Nephron (organoid): ENCODE results near the gene STRIT1.

ENCODE experiments used
- H3K27ac Mint-ChIP-seq, 3 experiments: 2 replicates each; pipeline ENCODE4 v1.8.0; 2020; ENCODE audit warnings: mixed read lengths in 3 of 3, mild to moderate bottlenecking in 2 of 3, moderate library complexity in 1 of 3
- H3K27me3 Mint-ChIP-seq: 2 replicates; pipeline ENCODE4 v1.8.0; 2021; ENCODE audit warnings: low read depth, mild to moderate bottlenecking, moderate library complexity, mixed read lengths
- H3K36me3 Mint-ChIP-seq: 2 replicates; pipeline ENCODE4 v1.8.0; 2020; ENCODE audit warnings: low read depth, mixed read lengths
- H3K4me1 Mint-ChIP-seq: 2 replicates; pipeline ENCODE4 v1.8.0; 2020; ENCODE audit warnings: mixed read lengths
- H3K4me3 Mint-ChIP-seq, 3 experiments: 2 replicates each; pipeline ENCODE4 v1.8.0; 2020; ENCODE audit warnings: mild to moderate bottlenecking in 3 of 3, mixed read lengths in 3 of 3, moderate library complexity in 2 of 3
- H3K9me3 Mint-ChIP-seq: 2 replicates; pipeline ENCODE4 v1.8.0; 2020; ENCODE audit warnings: mixed read lengths
- CTCF ChIP-seq, 3 experiments: fragments of 200-600 bp; sonication (generic); IDR thresholded peaks; one replicate each; pipeline ENCODE4 v1.5.0; 2021; ENCODE audit warnings: antibody characterized with exemption in 3 of 3; ENCODE audit not compliant: unreplicated experiment in 3 of 3

Gene STRIT1

GRCh38 chr3:155293516-155293915 is at the start of gene STRIT1:
STRIT1 (minus strand) TSS chr3:155293683.
- peaks cover 8% of the 10 kb centered on the region for H3K36me3 Mint-ChIP-seq
- no peak within 1 kb of the TSS for H3K4me3 Mint-ChIP-seq
- H3K9me3 Mint-ChIP-seq, result peaks cover 20% of the 10 kb centered on the region
- H3K4me1 Mint-ChIP-seq, result no peaks in the 10 kb centered on the region
- H3K27ac Mint-ChIP-seq, result no peak within 1 kb of the TSS
- no peaks in the 10 kb centered on the region for H3K27me3 Mint-ChIP-seq
- TF ChIP-seq CTCF (IDR thresholded peaks at IDR 0.05; ENCODE audit: unreplicated experiment in 3 of 3), result no peak

- peak overlapping the region in 2 of 3 experiments; percentile 2 to 13 for H3K27ac Mint-ChIP-seq
- no peaks in the 10 kb centered on the region for H3K27me3 Mint-ChIP-seq
- no peaks in the 10 kb centered on the region for H3K36me3 Mint-ChIP-seq
- peaks cover 10% of the 10 kb centered on the region for H3K4me1 Mint-ChIP-seq
- no peak for TF ChIP-seq CTCF (IDR thresholded peaks at IDR 0.05; ENCODE audit: unreplicated experiment in 3 of 3)
- no peak overlapping the region for H3K4me3 Mint-ChIP-seq
- no peaks in the 10 kb centered on the region for H3K9me3 Mint-ChIP-seq
These were observed 48.9 kb upstream of the STRIT1 start for GRCh38 chr3:155342344-155342743.

- no peak for TF ChIP-seq CTCF (IDR thresholded peaks at IDR 0.05; ENCODE audit: unreplicated experiment in 3 of 3)
- Mint-ChIP-seq H3K9me3 (no peaks in the 10 kb centered on the region), H3K4me3 (no peak overlapping the region), H3K27ac (no peak overlapping the region), H3K36me3 (no peaks in the 10 kb centered on the region), H3K27me3 (peaks cover 3% of the 10 kb centered on the region), H3K4me1 (peaks cover 17% of the 10 kb centered on the region)
These were observed 45.6 kb upstream of the STRIT1 start for GRCh38 chr3:155339052-155339451.

- TF ChIP-seq CTCF (IDR thresholded peaks at IDR 0.05; ENCODE audit: unreplicated experiment in 3 of 3), result no peak
- peaks cover 3% of the 10 kb centered on the region for H3K27me3 Mint-ChIP-seq
- H3K36me3 Mint-ChIP-seq, result no peaks in the 10 kb centered on the region
- no peak overlapping the region for H3K4me3 Mint-ChIP-seq
- no peak overlapping the region for H3K27ac Mint-ChIP-seq
- peaks cover 8% of the 10 kb centered on the region for H3K4me1 Mint-ChIP-seq
- no peaks in the 10 kb centered on the region for H3K9me3 Mint-ChIP-seq
These were observed 42.4 kb upstream of the STRIT1 start for GRCh38 chr3:155335724-155336354.

GRCh38 chr3:155334914-155335723 is 41.6 kb upstream of the STRIT1 start:
- Mint-ChIP-seq H3K27me3 (peaks cover 3% of the 10 kb centered on the region), H3K27ac (no peak overlapping the region), H3K4me1 (peaks cover 8% of the 10 kb centered on the region), H3K4me3 (no peak overlapping the region), H3K9me3 (no peaks in the 10 kb centered on the region), H3K36me3 (no peaks in the 10 kb centered on the region)
- TF ChIP-seq CTCF (IDR thresholded peaks at IDR 0.05; ENCODE audit: unreplicated experiment in 3 of 3), result no peak
